Chondrocyte (in vitro differentiated cells): ENCODE measurements around the gene NCAPH2. TPM values are rescaled to one million over a fixed set of nuclear protein-coding genes. Genes with fewer than 3 reads are reported as not detected.

Experiments
- DNase-seq: peaks from one replicate; pipeline ENCODE4 v3.0.0; 2021; ENCODE audit warnings: mixed read lengths, low spot score
- H3K27ac Mint-ChIP-seq: one replicate; pipeline ENCODE4 v1.8.0; 2021; ENCODE audit warnings: mild to moderate bottlenecking, moderate library complexity, mixed read lengths; ENCODE audit not compliant: unreplicated experiment
- H3K27me3 Mint-ChIP-seq: 2 replicates; pipeline ENCODE4 v1.8.0; 2021; ENCODE audit warnings: low read depth, mixed read lengths
- H3K36me3 Mint-ChIP-seq: 2 replicates; pipeline ENCODE4 v1.8.0; 2021; ENCODE audit warnings: low read depth, mixed read lengths
- H3K4me1 Mint-ChIP-seq: 2 replicates; pipeline ENCODE4 v1.8.0; 2021; ENCODE audit warnings: low read depth, mild to moderate bottlenecking, mixed read lengths
- H3K4me3 Mint-ChIP-seq: one replicate; pipeline ENCODE4 v1.8.0; 2021; ENCODE audit warnings: mild to moderate bottlenecking, moderate library complexity, mixed read lengths; ENCODE audit not compliant: unreplicated experiment
- H3K9me3 Mint-ChIP-seq: 2 replicates; pipeline ENCODE4 v1.8.0; 2021; ENCODE audit warnings: low read depth, mixed read lengths
- CTCF ChIP-seq: fragments of 200-600 bp; sonication (generic); IDR thresholded peaks from 2 replicates; pipeline ENCODE4 v1.5.0; 2021; ENCODE audit warnings: antibody characterized with exemption, mild to moderate bottlenecking, moderate library complexity
- total RNA-seq: library from RNA; stranded (reverse); gene quantifications from 3 replicates; pipeline ENCODE4 v1.2.1, GENCODE V29; 2021

NCAPH2 gene
- total RNA-seq, 1 donor from 2014 or later, result 38.9 TPM

- Mint-ChIP-seq H3K36me3 (peaks cover 2% of the 10 kb centered on the region), H3K9me3 (no peaks in the 10 kb centered on the region), H3K4me1 (peaks cover 25% of the 10 kb centered on the region), H3K27ac (peak within 1 kb of the TSS; percentile 49), H3K4me3 (peak within 1 kb of the TSS; percentile 77), H3K27me3 (no peaks in the 10 kb centered on the region)
- no peak for TF ChIP-seq CTCF
- DNase-seq, result no peak
Observed at GRCh38 chr22:50481440-50482106, 26.5 kb upstream of the NCAPH2 start, which contains the start of gene ADM2. Gene ADM2, plus strand, starts transcription at chr22:50481543. Its CDS starts 305 bp downstream, at chr22:50481848.

GRCh38 chr22:50482107-50483074 is 25.6 kb upstream of the NCAPH2 start:
- peaks cover 27% of the 10 kb centered on the region for H3K4me1 Mint-ChIP-seq
- peaks cover 2% of the 10 kb centered on the region for H3K36me3 Mint-ChIP-seq
- H3K9me3 Mint-ChIP-seq, result no peaks in the 10 kb centered on the region
- peak overlapping the region; percentile 77 for H3K4me3 Mint-ChIP-seq
- no peaks in the 10 kb centered on the region for H3K27me3 Mint-ChIP-seq
- peak overlapping the region; percentile 49 for H3K27ac Mint-ChIP-seq
- no peak for DNase-seq
- no peak for TF ChIP-seq CTCF

- no peak for TF ChIP-seq CTCF
- no peak overlapping the region for H3K27ac Mint-ChIP-seq
- H3K27me3 Mint-ChIP-seq, result no peaks in the 10 kb centered on the region
- peaks cover 2% of the 10 kb centered on the region for H3K36me3 Mint-ChIP-seq
- DNase-seq, result no peak
- peak overlapping the region; percentile 47 for H3K4me3 Mint-ChIP-seq
- H3K4me1 Mint-ChIP-seq, result peaks cover 27% of the 10 kb centered on the region
- H3K9me3 Mint-ChIP-seq, result no peaks in the 10 kb centered on the region
Observed at GRCh38 chr22:50483106-50483505, 24.9 kb upstream of the NCAPH2 start.

- H3K4me1 Mint-ChIP-seq, result peaks cover 27% of the 10 kb centered on the region
- no peak overlapping the region for H3K27ac Mint-ChIP-seq
- no peaks in the 10 kb centered on the region for H3K27me3 Mint-ChIP-seq
- H3K36me3 Mint-ChIP-seq, result peaks cover 2% of the 10 kb centered on the region
- H3K4me3 Mint-ChIP-seq, result no peak overlapping the region
- TF ChIP-seq CTCF, result no peak
- no peaks in the 10 kb centered on the region for H3K9me3 Mint-ChIP-seq
- no peak for DNase-seq
Observed at GRCh38 chr22:50483556-50483955, 24.5 kb upstream of the NCAPH2 start.
